K562 (cell line): Measurements from ENCODE around the gene REEP6. TPM values are rescaled to one million over a fixed set of nuclear protein-coding genes. Genes with fewer than 3 reads are reported as not detected.
A peak's percentile ranks its signal among the peaks of the same experiment; 100 is the strongest.

ENCODE experiments used
- ATAC-seq: fragments of 200-7000 bp; cut with Tn5 transposase; 3 replicates; pipeline ENCODE4 v1.9.1; 2020; ENCODE audit warnings: moderate library complexity
- BruUV-seq: library from RNA; stranded (reverse); fragments of 400-500 nt; replicated peaks from 2 replicates; lab custom pipeline; 2021; lab: Mats Ljungman, UMichigan
- CTCF ChIA-PET: fragments of 300-600 bp; formaldehyde crosslinking; extraction: SDS; loops from one replicate; lab custom pipeline; 2021; ENCODE audit warnings: low intra/inter-chr PET ratio; lab: Yijun Ruan, JAX
- POLR2A ChIA-PET: fragments of 300-600, 350-650 bp; sonication (Branson Sonifier 250); formaldehyde crosslinking; extraction: SDS; loops from one replicate; lab custom pipeline; 2021; ENCODE audit warnings: antibody characterized with exemption, inconsistent platforms; lab: Yijun Ruan, JAX
- DNase-seq, 4 experiments: peaks; one replicate each; pipeline versions ENCODE4 v3.0.0 to v3.0.0-alpha.2; 2011 to 2018; ENCODE audit warnings: low spot score in 3 of 4, mixed read lengths in 3 of 4; ENCODE audit errors: extremely low read depth in 1 of 4
- FAIRE-seq: peaks from 2 replicates; lab custom pipeline; 2011; peaks lifted over from hg19 to GRCh38; lab: Jason Lieb, UNC
- H2AFZ ChIP-seq: 2 replicates; pipeline ENCODE4 v1.6.0; 2011; ENCODE audit warnings: low read depth, low read length, control low read depth, inconsistent platforms
- H3K27ac ChIP-seq: fragments of 200-600 bp; 3 replicates; pipeline ENCODE4 v1.8.0; 2011; ENCODE audit warnings: low read depth, mild to moderate bottlenecking, control low read depth, inconsistent platforms, low read length, moderate library complexity, mixed read lengths; ENCODE audit errors: extremely low read depth
- H3K27me3 ChIP-seq, 2 experiments: fragments of 300-600 bp in 1 of 2; 2 replicates in 1 of 2; 3 replicates in 1 of 2; pipeline versions ENCODE4 v1.6.0 to v1.8.0; 2011; ENCODE audit warnings: inconsistent platforms in 2 of 2, low read length in 2 of 2, mild to moderate bottlenecking in 1 of 2, mixed read lengths in 1 of 2, moderate library complexity in 1 of 2; ENCODE audit not compliant: control insufficient read depth in 2 of 2, insufficient read depth in 2 of 2
- H3K36me3 ChIP-seq: fragments of 300-600 bp; 3 replicates; pipeline ENCODE4 v1.8.0; 2011; ENCODE audit warnings: mild to moderate bottlenecking, low read length, inconsistent platforms; ENCODE audit not compliant: control insufficient read depth, insufficient read depth
- H3K4me1 ChIP-seq, 2 experiments: fragments of 200-600 bp in 1 of 2; replicated peaks in 1 of 2; 2 replicates in 1 of 2; 3 replicates in 1 of 2; pipeline versions ENCODE4 v1.5.1 to v1.8.0; 2011; ENCODE audit warnings: inconsistent platforms in 2 of 2, low read length in 2 of 2, mild to moderate bottlenecking in 1 of 2, mixed read lengths in 1 of 2, moderate library complexity in 1 of 2; ENCODE audit not compliant: control insufficient read depth in 2 of 2, insufficient read depth in 2 of 2
- H3K4me2 ChIP-seq: 2 replicates; pipeline ENCODE4 v1.6.1; 2011; ENCODE audit warnings: low read length, control low read depth, inconsistent platforms, mixed read lengths; ENCODE audit not compliant: insufficient read depth
- H3K4me3 ChIP-seq: fragments of 200-600 bp; sonication (generic), shearing (Covaris generic); 2 replicates; pipeline ENCODE4 v1.5.1; 2016; ENCODE audit warnings: control low read depth, inconsistent platforms
- H3K79me2 ChIP-seq: fragments of 200-600 bp; 3 replicates; pipeline ENCODE4 v1.8.0; 2011; ENCODE audit warnings: low read length, inconsistent platforms; ENCODE audit not compliant: control insufficient read depth, insufficient read depth
- H3K9ac ChIP-seq, 2 experiments: 2 replicates each; pipeline versions ENCODE4 v1.6.0 to v1.6.1; 2011; ENCODE audit warnings: low read depth in 2 of 2, low read length in 2 of 2, control low read depth in 1 of 2, inconsistent platforms in 1 of 2, mild to moderate bottlenecking in 1 of 2, mixed read lengths in 1 of 2; ENCODE audit not compliant: insufficient read depth in 1 of 2
- H3K9me1 ChIP-seq: one replicate; pipeline ENCODE4 v1.6.0; 2011; ENCODE audit warnings: inconsistent platforms, mild to moderate bottlenecking, low read length, moderate library complexity; ENCODE audit not compliant: control insufficient read depth, insufficient read depth
- H3K9me3 ChIP-seq: replicated peaks from 2 replicates; pipeline ENCODE4 v1.5.1; 2011; ENCODE audit warnings: low read depth, low read length, inconsistent platforms; ENCODE audit not compliant: control insufficient read depth, insufficient read depth
- H4K20me1 ChIP-seq: replicated peaks from 2 replicates; pipeline ENCODE4 v1.6.1; 2011; ENCODE audit warnings: low read length, inconsistent platforms, mixed read lengths; ENCODE audit not compliant: control insufficient read depth, insufficient read depth
- BCL6 ChIP-seq: fragments of 250-450 bp; sonication (Bioruptor Pico); IDR thresholded peaks from 2 replicates; pipeline ENCODE4 v1.4.0; 2020
- CAMTA2 ChIP-seq: fragments of 250-450 bp; sonication (Bioruptor Pico); conservative IDR thresholded peaks from 2 replicates; pipeline ENCODE4 v1.5.1; 2022
- CBFB ChIP-seq: sonication (generic); formaldehyde crosslinking; IDR thresholded peaks from 2 replicates; pipeline ENCODE4 v1.4.0; 2020; ENCODE audit warnings: mild to moderate bottlenecking, missing genetic modification reagents
- DDX20 ChIP-seq: fragments of 450-650 bp; IDR thresholded peaks from 2 replicates; pipeline ENCODE4 v1.6.1; 2016; ENCODE audit warnings: missing genetic modification characterization, low read depth, mild to moderate bottlenecking, missing compliant biosample characterization, moderate library complexity
- DNMT1 ChIP-seq: fragments of 450-650 bp; IDR thresholded peaks from 2 replicates; pipeline ENCODE4 v1.6.1; 2016; ENCODE audit warnings: antibody characterized with exemption, mild to moderate bottlenecking
- GTF2A2 ChIP-seq: IDR thresholded peaks from 2 replicates; pipeline ENCODE4 v1.6.1; 2016; ENCODE audit warnings: mild to moderate bottlenecking, missing genetic modification characterization, missing compliant biosample characterization
- MYNN ChIP-seq, 2 experiments: sonication (generic); formaldehyde crosslinking in 1 of 2; IDR thresholded peaks; 2 replicates each; pipeline versions ENCODE4 v1.5.0 to v1.6.1; 2016 to 2020; ENCODE audit warnings: antibody characterized with exemption in 1 of 2, missing genetic modification reagents in 1 of 2
- NCOA1 ChIP-seq: fragments of 450-650 bp; IDR thresholded peaks from 2 replicates; pipeline ENCODE4 v1.6.1; 2016; ENCODE audit warnings: low read depth
- NFIC ChIP-seq: fragments of 450-650 bp; IDR thresholded peaks from 2 replicates; pipeline ENCODE4 v1.6.1; 2017; ENCODE audit warnings: mild to moderate bottlenecking, inconsistent platforms
- POLR2A ChIP-seq: fragments of 450-650 bp; conservative IDR thresholded peaks from 2 replicates; pipeline ENCODE4 v1.6.1; 2016
- POLR2G ChIP-seq: fragments of 200-400 bp; formaldehyde crosslinking; IDR thresholded peaks from 2 replicates; pipeline ENCODE4 v1.6.1; 2017; ENCODE audit warnings: low read depth, mild to moderate bottlenecking, antibody characterized with exemption, low read length, moderate library complexity
- SMC3 ChIP-seq: conservative IDR thresholded peaks from 2 replicates; pipeline ENCODE4 v1.6.1; 2011; ENCODE audit warnings: low read depth, low read length, improper control_type of control experiment; ENCODE audit not compliant: insufficient read depth
- SUPT5H ChIP-seq: fragments of 450-650 bp; IDR thresholded peaks from 2 replicates; pipeline ENCODE4 v1.6.1; 2016
- TAF15 ChIP-seq: fragments of 200-400 bp; formaldehyde crosslinking; IDR thresholded peaks from 2 replicates; pipeline ENCODE4 v1.6.1; 2017; ENCODE audit warnings: mild to moderate bottlenecking, low read depth, low read length, moderate library complexity
- TCF7L2 ChIP-seq: fragments of 150-350 bp; IDR thresholded peaks from 2 replicates; pipeline ENCODE4 v1.6.1; 2016; ENCODE audit warnings: low read depth, mild to moderate bottlenecking, low read length, moderate library complexity
- ZNF79 ChIP-seq: fragments of 250-450 bp; sonication (Bioruptor Pico); IDR thresholded peaks from 2 replicates; pipeline ENCODE4 v1.4.0; 2020; ENCODE audit warnings: low read depth, mild to moderate bottlenecking, moderate library complexity
- WGBS: fragments of 100-300 bp; shearing (Covaris generic); methylation state at CpG from one replicate; pipeline ENCODE4 v1.1.6; 2016; ENCODE audit warnings: low coverage, mixed read lengths; ENCODE audit not compliant: insufficient coverage; ENCODE audit errors: missing lambda C conversion rate; 5-methylcytosine and 5-hydroxymethylcytosine counted together
- in situ Hi-C: fragments of 300-500 bp; cut with MboI; formaldehyde crosslinking; loops from 4 replicates; pipeline ENCODE4 v1.15.0; 2018; ENCODE audit warnings: inconsistent platforms, mixed read lengths
- intact Hi-C: fragments of 100-400 bp; cut with micrococcal nuclease; formaldehyde crosslinking; loops from 2 replicates; pipeline ENCODE4 v1.14.2; 2022
- polyA plus RNA-seq, 8 experiments: library from polyadenylated mRNA; depleted of rRNA in 4 of 8; stranded (reverse) in 5 of 8; unstranded in 3 of 8; fragments of >200 nt; fragmentation: Nextera tagmentation in 2 of 8; fragmentation: Illumina TruSeq in 1 of 8; extraction: Ambion mirVana in 2 of 8; extraction: Trizol in 1 of 8; gene quantifications; 2 replicates each; pipeline versions ENCODE4 v1.2.1 to v1.2.3, GENCODE V29; 2011 to 2014; ENCODE audit warnings: inconsistent platforms in 1 of 8, missing spikeins in 1 of 8
- total RNA-seq, 7 experiments: library from RNA; depleted of rRNA in 6 of 7; stranded (reverse); fragments of >200 nt in 6 of 7; fragmentation: Illumina TruSeq in 2 of 7; extraction: Trizol in 2 of 7; gene quantifications; 2 replicates each; pipeline versions ENCODE4 v1.2.1 to v1.2.3, GENCODE V29; 2011 to 2021; ENCODE audit warnings: low replicate concordance in 1 of 7
- TF ChIP-seq, protein P1 (sequence below): fragments of 250-450 bp; sonication (Bioruptor Pico); IDR thresholded peaks from 2 replicates; pipeline ENCODE4 v1.5.0; 2021
- TF ChIP-seq, protein P2 (sequence below), 3 experiments: fragments of 200-800 bp in 1 of 3; fragments of 250-450 bp in 1 of 3; fragments of 450-650 bp in 1 of 3; sonication (Bioruptor Pico) in 1 of 3; sonication (Bioruptor generic) in 1 of 3; formaldehyde crosslinking in 1 of 3; IDR thresholded peaks; 2 replicates each; pipeline versions ENCODE4 v1.6.1 to v1.8.0; 2016 to 2022; ENCODE audit warnings: mild to moderate bottlenecking in 2 of 3, missing genetic modification characterization in 2 of 3, missing compliant biosample characterization in 1 of 3, moderate library complexity in 1 of 3

Gene REEP6
- total and polyA plus RNA-seq, 9 of the 15 experiments (the other 6 are each of a cell fraction or from before 2014, with no cell fraction given), result 1.2 to 64.2 (median 12.7) TPM

GRCh38 chr19:1473085-1473851 lies 17.7 kb upstream of the REEP6 start:
- no TSS peak for BruUV-seq
- WGBS, result 76% methylated on average over 20 of the region's 20 CpGs
- no peaks in the 10 kb centered on the region for H3K27me3 ChIP-seq
- intact Hi-C loops, result no loop called here
- peaks cover 33% of the 10 kb centered on the region; the same call in 2 of the 3 replicates for H3K36me3 ChIP-seq
- H2AFZ ChIP-seq, result no peak overlapping the region
- FAIRE-seq (peak; percentile 42), ATAC-seq (no peak), DNase-seq (no peak)
- H3K4me2 ChIP-seq, result no peak overlapping the region
- CTCF ChIA-PET, result no interaction called here
- POLR2A ChIA-PET, result interaction anchor here (0.6 to 1.9 kb wide), 6 partner anchors 12 to 931 kb away, joined by 3 to 10 read pairs (median 4); no protein-coding TSS in a partner anchor
- no peak overlapping the region for H3K27ac ChIP-seq
- H3K9me1 ChIP-seq, result no peaks in the 10 kb centered on the region
- no peak overlapping the region for H3K4me3 ChIP-seq
- H3K4me1 ChIP-seq, result peaks cover 11 to 88% of the 10 kb centered on the region in 2 experiments
- peak overlapping the region in 1 of 2 experiments; percentile 70; a peak in 2 of 4 replicates for H3K9ac ChIP-seq
- H4K20me1 ChIP-seq, result peaks cover 18% of the 10 kb centered on the region
- in situ Hi-C loops, result no loop called here
- H3K9me3 ChIP-seq, result no peaks in the 10 kb centered on the region; the same call in 1 of the 2 replicates
- peaks cover 52% of the 10 kb centered on the region for H3K79me2 ChIP-seq
- TF ChIP-seq ZNF79 (CRISPR knock-in tag), result no peak
- TF ChIP-seq, protein P1, sequence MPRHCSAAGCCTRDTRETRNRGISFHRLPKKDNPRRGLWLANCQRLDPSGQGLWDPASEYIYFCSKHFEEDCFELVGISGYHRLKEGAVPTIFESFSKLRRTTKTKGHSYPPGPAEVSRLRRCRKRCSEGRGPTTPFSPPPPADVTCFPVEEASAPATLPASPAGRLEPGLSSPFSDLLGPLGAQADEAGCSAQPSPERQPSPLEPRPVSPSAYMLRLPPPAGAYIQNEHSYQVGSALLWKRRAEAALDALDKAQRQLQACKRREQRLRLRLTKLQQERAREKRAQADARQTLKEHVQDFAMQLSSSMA (CRISPR knock-in tag), result no peak
- no peak for TF ChIP-seq NCOA1
- 0 out of 2 replicates have a peak, but pooled peaks have one; percentile 12 for TF ChIP-seq MYNN (IDR thresholded peaks at IDR 0.05)
- TF ChIP-seq MYNN (CRISPR knock-in tag; IDR thresholded peaks at IDR 0.05), result no peak
- 0 out of 2 replicates have a peak, but pooled peaks have one; percentile 21 for TF ChIP-seq SUPT5H
- TF ChIP-seq CBFB, result no peak
- no peak for TF ChIP-seq CAMTA2 (CRISPR knock-in tag)
- TF ChIP-seq BCL6 (CRISPR knock-in tag), result no peak
- no peak for TF ChIP-seq TAF15
- TF ChIP-seq SMC3, result no peak
- TF ChIP-seq TCF7L2, result no peak
- TF ChIP-seq GTF2A2 (tag), result no peak
- TF ChIP-seq POLR2G, result peak; percentile 58; the same call in 1 of the 2 replicates
- TF ChIP-seq DNMT1, result no peak
- no peak for TF ChIP-seq NFIC
- TF ChIP-seq, protein P2, sequence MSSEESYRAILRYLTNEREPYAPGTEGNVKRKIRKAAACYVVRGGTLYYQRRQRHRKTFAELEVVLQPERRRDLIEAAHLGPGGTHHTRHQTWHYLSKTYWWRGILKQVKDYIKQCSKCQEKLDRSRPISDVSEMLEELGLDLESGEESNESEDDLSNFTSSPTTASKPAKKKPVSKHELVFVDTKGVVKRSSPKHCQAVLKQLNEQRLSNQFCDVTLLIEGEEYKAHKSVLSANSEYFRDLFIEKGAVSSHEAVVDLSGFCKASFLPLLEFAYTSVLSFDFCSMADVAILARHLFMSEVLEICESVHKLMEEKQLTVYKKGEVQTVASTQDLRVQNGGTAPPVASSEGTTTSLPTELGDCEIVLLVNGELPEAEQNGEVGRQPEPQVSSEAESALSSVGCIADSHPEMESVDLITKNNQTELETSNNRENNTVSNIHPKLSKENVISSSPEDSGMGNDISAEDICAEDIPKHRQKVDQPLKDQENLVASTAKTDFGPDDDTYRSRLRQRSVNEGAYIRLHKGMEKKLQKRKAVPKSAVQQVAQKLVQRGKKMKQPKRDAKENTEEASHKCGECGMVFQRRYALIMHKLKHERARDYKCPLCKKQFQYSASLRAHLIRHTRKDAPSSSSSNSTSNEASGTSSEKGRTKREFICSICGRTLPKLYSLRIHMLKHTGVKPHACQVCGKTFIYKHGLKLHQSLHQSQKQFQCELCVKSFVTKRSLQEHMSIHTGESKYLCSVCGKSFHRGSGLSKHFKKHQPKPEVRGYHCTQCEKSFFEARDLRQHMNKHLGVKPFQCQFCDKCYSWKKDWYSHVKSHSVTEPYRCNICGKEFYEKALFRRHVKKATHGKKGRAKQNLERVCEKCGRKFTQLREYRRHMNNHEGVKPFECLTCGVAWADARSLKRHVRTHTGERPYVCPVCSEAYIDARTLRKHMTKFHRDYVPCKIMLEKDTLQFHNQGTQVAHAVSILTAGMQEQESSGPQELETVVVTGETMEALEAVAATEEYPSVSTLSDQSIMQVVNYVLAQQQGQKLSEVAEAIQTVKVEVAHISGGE (CRISPR knock-in tag; IDR thresholded peaks at IDR 0.05), result no peak
- TF ChIP-seq DDX20 (tag), result no peak
- TF ChIP-seq POLR2A, result peak; percentile 6; the same call in 1 of the 2 replicates
